GM10847 (cell line): ENCODE measurements around the gene SALL3.

ENCODE experiments used
- POLR2A ChIP-seq: IDR thresholded peaks from 2 replicates; pipeline ENCODE4 v1.6.1; 2011; ENCODE audit not compliant: insufficient read length; ENCODE audit errors: extremely low read depth

Gene SALL3

DNA sequence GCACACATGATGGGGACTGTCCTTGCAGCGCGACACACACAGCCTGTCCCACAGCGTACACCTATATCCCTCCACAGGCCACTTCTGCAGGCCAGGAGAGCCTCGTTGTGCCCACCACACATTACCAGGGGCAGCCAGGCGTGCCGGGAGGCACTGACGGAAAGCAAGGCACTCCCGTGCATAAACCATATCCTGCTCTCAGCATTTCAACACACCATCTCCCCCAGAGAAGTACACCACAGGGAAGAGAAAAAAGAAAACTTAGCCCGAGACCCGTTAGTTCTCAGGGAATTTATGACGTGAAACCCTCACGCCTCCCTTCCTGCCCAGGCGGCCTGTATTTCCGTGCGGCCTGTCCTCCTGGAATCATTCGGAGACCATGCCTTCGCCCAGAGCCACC, 24.6 kb upstream of the SALL3 start:
- TF ChIP-seq POLR2A = no peak

DNA sequence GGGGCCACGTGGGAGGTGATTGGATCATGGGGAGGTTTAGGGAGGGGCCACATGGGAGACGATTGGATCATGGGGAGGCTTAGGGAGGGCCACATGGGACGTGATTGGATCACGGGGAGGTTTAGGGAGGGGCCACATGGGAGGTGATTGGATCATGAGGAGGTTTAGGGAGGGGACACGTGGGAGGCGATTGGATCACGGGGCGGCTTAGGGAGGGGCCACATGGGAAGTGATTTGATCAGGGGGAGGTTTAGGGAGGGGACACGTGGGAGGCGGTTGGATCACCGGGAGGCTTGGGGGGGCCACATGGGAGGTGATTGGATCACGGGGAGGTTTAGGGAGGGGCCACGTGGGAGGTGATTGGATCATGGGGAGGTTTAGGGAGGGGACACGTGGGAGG, 22.5 kb upstream of the SALL3 start:
- TF ChIP-seq POLR2A = no peak

DNA sequence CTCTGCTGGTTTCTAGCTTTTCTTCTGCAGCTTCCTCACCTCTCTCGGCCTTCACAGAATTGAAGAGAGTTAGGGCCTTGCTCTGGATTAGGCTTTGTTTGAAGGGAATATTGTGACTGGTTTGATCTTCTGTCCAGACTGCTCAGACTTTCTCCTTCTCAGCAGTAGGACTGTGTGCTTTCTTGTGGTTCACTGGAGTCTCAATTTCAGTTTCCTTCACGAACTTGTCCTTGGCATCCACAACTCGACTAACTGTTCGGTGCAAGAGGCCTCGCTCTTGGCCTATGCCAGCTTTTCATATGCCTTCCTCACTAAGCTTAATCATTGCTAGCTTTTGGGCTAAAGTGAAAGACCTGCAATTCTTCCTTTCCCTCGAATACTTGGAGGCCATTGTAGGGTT, 18.9 kb upstream of the SALL3 start:
- no peak for TF ChIP-seq POLR2A

DNA sequence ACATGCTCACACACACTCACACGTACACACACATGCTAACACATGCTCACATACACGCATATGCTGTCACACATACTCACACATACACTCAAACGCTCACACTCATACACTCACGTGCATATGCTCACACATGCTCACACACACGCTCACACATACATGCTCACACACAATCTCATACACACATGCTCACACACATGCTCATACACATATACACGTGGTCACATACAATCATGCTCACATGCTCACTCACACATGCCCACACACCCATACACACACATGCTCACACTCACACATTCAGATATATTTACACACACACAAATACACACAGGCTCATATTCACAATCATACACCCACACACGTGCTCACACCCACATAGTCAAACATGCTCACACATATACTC, 17.5 kb upstream of the SALL3 start:
- no peak for TF ChIP-seq POLR2A

DNA sequence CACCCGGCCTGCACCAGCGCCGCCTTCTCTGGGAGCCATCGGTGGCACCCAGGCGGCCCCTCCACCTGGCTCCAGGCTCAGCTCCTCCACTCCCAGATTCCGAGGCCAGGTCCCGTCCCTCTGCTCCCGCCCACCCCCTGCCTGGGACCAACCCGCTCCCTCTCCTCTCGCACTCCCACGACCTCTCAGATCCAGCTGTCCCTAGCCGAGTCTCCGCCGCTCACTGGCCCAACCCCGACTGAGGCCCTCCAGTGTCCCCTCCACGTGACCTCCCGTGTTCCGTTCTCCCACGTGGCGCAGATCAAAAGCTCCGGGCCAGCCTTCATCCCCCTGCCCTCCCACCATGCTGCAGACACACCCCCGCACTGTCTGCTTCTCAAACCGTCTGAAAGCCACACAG, 14.4 kb upstream of the SALL3 start:
- no peak for TF ChIP-seq POLR2A

DNA sequence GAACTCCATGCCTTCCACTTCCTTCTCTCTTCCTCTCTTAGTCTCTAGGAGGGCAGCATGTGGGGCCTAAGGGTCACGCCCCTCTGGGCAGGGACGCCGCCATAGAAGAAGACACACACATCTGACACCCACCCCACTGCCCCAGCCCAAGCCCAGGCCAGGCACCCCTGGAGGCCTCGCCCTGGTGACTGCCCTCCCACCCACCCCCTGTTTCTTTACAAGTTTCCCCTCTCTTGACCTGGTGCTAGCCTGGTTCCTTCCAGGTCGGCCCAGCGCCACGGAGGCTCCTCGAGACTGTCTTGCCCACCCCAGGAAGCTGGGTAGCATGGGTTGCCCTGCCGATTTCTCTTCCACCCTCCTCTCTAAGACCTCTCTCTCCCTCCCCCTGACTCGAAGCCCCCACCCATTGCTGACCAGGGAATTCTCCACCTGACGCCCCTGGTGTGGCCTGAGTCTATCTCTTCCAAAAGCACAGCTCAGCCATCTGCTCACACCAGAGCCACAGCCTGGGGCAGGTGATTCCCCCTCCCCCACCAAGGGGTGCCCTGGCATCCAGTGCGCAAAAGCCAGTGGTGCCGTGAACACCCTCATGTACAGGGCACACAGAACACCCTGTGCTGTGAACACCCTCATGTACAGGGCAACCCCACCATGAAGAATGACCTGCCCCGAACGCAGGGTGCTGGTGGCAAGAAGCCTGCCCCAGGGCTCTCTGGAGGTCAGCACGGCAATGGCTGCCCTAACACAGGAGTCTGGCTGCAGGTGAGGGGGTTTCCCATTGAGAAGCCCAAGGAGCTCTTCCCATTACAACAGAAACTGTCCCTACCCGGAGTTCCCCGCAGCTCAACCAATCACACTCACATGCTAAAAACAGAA, 13.5 kb upstream of the SALL3 start:
- TF ChIP-seq POLR2A = no peak

DNA sequence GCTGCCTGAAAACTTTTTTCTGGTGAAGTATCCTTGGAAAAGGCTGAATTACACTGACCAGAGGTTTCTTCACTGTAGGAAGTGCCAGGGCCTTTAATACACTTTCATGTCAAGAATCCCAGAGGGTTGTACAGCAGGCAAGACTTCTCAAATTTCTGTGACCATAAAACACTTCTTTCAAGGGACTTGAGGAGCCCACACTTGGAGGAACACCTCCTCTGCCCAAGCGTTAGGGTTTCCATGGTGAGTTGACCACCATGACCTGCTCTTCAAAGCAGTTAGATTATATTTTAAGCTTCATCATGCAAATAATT, 12.9 kb upstream of the SALL3 start:
- no peak for TF ChIP-seq POLR2A

DNA sequence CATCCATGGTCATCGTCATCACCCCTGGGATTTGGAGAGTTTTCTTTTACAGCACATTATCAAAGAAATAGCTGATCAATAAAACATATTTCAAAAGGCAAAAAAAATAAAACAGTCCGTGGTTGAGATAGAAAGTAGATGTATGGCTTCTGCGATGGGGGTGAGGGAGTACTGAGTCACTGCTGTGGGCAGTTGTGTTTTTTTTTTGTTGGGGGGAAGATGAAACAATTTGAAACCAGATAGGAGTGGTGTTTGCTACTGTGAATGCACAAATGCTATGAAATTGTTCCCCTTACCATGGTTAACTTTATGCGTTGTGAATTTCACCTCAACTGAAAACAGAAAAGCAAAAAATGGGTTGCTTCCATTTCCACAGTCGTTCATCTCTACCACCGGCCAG, 11.9 kb upstream of the SALL3 start:
- TF ChIP-seq POLR2A = no peak

DNA sequence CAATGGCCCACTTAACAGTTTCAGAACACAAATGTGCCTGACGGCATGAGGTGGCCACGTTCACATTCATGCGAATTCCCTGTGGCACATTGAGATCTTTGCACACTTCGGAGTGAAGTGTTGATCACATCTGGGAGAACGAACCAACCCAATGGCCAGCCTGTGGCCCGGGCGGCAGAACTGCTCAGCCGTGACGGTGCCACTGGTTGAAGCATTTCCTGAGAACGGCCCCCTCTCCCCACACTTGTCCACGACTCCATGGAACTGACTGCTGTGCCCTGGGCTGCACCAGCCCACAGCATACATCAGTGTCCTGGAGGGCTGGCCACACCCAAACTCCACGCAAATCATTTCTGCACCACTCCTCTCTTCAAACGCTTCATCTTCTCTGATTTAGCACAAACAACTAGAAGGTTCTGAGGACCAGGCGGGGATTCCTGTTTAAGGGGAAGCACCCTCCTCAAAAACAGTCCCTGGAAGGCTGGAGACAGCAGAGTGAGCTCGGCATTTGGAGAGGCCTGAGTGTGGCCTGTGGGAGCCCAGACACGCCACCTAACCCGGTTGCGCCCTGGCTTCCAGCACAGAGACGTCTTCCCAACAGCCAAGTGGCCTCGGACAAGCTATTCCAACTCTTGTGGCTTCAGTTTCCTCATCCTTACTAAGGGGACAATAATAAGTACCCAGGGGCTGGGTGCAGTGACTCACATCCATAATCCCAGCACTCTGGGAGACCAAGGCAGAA, 9.9 kb upstream of the SALL3 start:
- TF ChIP-seq POLR2A = no peak

DNA sequence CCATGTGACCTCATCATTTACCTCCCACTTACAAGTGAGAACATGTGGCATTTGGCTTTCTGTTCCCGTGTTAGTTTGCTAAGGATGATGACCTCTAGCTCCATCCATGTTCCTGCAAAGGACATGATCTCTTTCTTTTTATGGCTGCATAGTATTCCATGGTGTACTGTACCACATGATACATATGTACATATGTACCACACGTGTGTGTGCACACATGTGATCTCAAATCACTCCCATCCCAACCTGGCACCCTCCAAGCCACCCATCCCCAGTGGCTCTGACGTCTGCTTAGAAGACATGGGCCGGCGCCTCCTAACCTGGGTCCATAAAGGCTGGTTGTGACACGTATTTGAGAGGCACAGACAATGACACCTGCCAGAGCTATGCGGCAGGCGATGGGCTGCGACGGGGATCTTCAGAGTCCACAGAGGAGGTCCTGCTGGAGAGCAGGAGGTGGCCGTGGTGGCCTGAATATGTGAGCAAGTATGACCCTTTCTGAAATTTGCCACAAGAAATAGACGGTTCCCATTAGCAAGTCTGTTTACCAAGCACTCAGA, 8.8 kb upstream of the SALL3 start:
- no peak for TF ChIP-seq POLR2A

DNA sequence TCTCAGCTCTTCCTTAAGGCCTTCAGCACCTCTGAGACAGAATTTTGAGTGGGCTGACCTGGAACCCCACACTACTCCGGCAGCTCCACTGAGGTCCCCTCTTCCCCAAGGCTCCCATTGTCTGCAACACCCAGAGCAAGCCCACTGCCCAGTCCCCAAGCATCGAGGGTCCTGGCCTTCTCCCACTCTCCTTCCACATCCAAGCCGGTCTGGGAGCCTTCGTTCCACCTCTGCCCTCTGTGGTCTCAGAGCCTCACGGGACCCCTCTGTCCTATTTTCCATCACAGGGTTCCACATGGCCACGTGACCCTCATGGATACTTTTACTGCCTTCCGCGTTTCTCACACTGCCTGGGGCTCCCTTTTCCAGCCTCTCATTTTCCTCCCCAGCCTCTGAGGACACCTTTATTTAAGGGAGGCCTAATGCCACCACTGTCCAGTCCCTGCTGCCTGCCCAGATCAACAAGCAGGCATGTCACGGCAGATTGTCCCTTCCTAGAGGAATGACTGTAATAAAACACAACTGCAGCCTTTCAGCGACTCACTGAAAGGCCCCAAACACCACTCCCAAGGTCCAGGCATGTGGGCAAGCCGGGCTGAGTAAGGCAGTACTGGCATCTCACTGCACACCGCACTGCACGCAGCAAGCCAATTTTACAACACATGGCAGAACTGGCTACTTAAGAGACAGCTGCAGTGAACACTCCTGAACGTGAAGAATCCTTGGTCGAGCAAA, 7.9 kb upstream of the SALL3 start:
- no peak for TF ChIP-seq POLR2A

DNA sequence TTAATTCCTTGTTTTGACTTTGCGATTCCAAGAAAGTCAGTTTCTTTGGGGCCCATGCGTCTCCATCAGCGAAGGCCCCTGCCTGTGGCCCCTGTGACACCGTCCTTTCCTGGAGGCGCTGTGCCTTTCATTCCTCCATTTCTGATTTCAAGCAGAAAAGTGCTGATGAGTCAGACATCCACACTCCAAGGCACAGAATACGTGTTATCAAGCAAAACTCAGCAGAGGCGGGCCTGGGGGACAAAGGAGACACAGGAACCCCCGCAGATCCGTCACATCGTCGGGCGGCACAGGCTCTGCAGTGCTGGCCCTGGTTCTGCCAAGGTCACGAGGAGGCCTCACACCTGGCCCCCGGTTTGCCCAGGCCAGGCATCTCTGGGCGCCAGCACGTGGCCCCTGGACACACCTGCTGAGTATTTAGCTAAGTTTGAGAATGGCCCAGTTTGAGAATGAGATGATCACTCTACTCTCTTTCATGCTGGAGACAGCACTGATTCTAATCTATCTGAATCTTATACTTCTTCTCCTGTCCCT, 7.2 kb upstream of the SALL3 start:
- no peak for TF ChIP-seq POLR2A

DNA sequence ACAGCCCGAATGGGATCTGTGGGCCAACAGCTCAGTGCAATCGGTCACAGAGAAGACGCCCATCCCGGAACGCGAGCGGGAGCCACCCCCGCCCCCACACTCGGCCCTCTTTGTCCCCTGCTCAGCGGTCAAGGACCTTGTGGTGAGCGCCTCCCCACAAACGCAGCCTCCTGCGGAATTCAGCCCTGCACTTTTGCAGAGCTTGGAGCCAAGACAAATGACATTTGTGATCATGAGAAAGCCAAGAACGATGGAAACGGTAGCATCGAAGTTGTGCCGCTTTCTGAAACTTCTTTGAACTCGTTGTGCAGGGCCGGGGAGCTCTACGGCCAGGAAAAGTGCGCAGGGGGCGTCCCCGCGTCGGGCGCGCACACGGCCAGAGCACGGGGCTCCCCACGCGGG, 6.7 kb upstream of the SALL3 start:
- TF ChIP-seq POLR2A = no peak

DNA sequence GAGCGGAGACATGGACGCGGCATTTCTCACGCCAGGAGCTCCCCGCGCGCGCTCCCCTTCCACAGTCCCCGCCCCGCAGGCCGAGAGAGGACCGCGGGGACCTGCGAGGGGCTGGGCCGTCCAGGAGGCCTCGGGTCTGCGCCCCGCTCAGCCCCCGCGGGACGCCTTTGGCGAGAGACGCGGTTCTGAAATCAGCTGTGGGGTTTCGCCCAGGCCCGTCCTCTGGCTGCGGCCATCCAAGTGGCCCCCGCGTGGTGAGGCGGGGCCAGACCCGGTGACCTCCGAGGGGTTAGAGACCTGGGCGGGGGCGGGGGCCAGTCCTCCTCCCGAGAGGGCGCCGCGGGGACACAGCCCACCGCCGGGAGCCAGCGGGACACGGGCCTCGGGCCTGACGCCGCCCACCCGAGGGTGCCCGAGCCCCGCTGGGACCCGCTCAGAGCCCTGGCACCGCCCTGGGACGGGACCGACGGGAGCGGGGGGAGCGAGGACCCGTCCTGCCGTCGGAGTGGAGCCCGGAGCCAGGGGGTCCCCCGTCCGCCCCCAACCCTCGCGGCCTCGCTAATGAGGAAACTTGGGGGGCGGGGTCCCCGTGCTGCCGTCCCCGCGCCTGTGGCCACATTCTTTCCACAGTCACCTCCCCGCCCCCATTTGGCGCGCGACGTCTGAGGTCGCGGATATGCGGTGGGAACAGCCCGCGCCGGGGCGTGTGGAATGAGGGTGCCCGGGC, 6.1 kb upstream of the SALL3 start:
- TF ChIP-seq POLR2A = no peak
